Measurements from ENCODE around the gene RIPK4. TPM values are rescaled to one million over a fixed set of nuclear protein-coding genes. Genes with fewer than 3 reads are reported as not detected.

Gene RIPK4
- total RNA-seq, 1 experiment from 2014 or later: 20.1 TPM

DNA sequence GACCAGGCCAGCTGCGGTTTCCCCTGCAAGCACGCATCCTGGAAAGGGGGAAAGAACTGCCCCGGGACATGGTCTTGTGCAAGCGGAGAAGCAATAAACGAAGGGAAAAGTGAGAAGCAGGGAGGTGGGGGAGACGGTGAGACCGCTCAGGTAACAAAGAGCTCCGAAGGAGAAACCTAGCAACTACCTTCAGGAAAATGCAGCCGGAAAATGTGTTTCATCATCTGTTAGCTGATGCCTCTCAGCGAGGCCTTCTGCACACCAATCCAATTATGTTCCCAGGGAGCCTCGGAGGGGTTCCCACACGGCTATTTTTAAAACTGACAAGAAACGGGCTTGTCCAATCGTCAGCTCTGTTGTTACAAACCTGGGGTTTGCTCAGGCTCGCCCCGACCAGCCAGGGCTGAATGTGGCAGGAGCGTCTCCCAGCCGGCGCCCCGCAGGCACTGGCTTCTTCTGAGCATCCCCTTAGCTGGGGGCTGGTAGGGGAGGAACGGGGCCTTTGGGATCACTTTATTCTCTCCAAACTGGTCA, 3.4 kb downstream of the RIPK4 start:
- Mint-ChIP-seq H3K9me3 (no peaks in the 10 kb centered on the region), H3K36me3 (no peaks in the 10 kb centered on the region), H3K27me3 (ENCODE audit: low read depth) (peaks cover 73% of the 10 kb centered on the region), H3K4me1 (peaks cover 84% of the 10 kb centered on the region), H3K4me3 (peak overlapping the region; percentile 82), H3K27ac (peak overlapping the region; percentile 89)
- ATAC-seq: no peak
- peak; percentile 46 for DNase-seq (ENCODE audit: low spot score)
- ChIA-PET CTCF (interaction anchor here (1.1 to 14.5 kb wide), 7 partner anchors 8 to 152 kb away, joined by 3 to 207 read pairs (median 26); no protein-coding TSS in a partner anchor), POLR2A (interaction anchor here (2.3 kb wide), 1 partner anchor 151 kb away, joined by 7 read pairs; no protein-coding TSS in a partner anchor)
- TF ChIP-seq, protein P1, sequence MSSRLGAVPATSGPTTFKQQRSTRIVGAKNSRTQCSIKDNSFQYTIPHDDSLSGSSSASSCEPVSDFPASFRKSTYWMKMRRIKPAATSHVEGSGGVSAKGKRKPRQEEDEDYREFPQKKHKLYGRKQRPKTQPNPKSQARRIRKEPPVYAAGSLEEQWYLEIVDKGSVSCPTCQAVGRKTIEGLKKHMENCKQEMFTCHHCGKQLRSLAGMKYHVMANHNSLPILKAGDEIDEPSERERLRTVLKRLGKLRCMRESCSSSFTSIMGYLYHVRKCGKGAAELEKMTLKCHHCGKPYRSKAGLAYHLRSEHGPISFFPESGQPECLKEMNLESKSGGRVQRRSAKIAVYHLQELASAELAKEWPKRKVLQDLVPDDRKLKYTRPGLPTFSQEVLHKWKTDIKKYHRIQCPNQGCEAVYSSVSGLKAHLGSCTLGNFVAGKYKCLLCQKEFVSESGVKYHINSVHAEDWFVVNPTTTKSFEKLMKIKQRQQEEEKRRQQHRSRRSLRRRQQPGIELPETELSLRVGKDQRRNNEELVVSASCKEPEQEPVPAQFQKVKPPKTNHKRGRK (CRISPR knock-in tag; IDR thresholded peaks at IDR 0.05; ENCODE audit: borderline replicate concordance): no peak
- no peak for TF ChIP-seq SOX15 (CRISPR knock-in tag; IDR thresholded peaks at IDR 0.05)
- no peak for TF ChIP-seq SP1 (CRISPR knock-in tag; conservative IDR thresholded peaks at IDR 0.05)
- TF ChIP-seq ZNF396 (CRISPR knock-in tag; IDR thresholded peaks at IDR 0.05; ENCODE audit: borderline replicate concordance): no peak
- no peak for TF ChIP-seq EMX1 (CRISPR knock-in tag; IDR thresholded peaks at IDR 0.05)
- TF ChIP-seq, protein P2, sequence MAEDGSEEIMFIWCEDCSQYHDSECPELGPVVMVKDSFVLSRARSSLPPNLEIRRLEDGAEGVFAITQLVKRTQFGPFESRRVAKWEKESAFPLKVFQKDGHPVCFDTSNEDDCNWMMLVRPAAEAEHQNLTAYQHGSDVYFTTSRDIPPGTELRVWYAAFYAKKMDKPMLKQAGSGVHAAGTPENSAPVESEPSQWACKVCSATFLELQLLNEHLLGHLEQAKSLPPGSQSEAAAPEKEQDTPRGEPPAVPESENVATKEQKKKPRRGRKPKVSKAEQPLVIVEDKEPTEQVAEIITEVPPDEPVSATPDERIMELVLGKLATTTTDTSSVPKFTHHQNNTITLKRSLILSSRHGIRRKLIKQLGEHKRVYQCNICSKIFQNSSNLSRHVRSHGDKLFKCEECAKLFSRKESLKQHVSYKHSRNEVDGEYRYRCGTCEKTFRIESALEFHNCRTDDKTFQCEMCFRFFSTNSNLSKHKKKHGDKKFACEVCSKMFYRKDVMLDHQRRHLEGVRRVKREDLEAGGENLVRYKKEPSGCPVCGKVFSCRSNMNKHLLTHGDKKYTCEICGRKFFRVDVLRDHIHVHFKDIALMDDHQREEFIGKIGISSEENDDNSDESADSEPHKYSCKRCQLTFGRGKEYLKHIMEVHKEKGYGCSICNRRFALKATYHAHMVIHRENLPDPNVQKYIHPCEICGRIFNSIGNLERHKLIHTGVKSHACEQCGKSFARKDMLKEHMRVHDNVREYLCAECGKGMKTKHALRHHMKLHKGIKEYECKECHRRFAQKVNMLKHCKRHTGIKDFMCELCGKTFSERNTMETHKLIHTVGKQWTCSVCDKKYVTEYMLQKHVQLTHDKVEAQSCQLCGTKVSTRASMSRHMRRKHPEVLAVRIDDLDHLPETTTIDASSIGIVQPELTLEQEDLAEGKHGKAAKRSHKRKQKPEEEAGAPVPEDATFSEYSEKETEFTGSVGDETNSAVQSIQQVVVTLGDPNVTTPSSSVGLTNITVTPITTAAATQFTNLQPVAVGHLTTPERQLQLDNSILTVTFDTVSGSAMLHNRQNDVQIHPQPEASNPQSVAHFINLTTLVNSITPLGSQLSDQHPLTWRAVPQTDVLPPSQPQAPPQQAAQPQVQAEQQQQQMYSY (CRISPR knock-in tag; IDR thresholded peaks at IDR 0.05): no peak
- TF ChIP-seq RELA (CRISPR knock-in tag; IDR thresholded peaks at IDR 0.05; ENCODE audit: borderline replicate concordance): no peak
- no peak for TF ChIP-seq ZNF219 (CRISPR knock-in tag; IDR thresholded peaks at IDR 0.05; ENCODE audit: borderline replicate concordance)
- TF ChIP-seq NR3C1 (CRISPR knock-in tag; conservative IDR thresholded peaks at IDR 0.05; ENCODE audit: low read depth): no peak
- TF ChIP-seq CREM (CRISPR knock-in tag; IDR thresholded peaks at IDR 0.05): no peak
- no peak for TF ChIP-seq KAT7 (CRISPR knock-in tag; IDR thresholded peaks at IDR 0.05; ENCODE audit: borderline replicate concordance)
- no peak for TF ChIP-seq ZNF232 (CRISPR knock-in tag; IDR thresholded peaks at IDR 0.05)
- TF ChIP-seq FOXP1 (CRISPR knock-in tag; IDR thresholded peaks at IDR 0.05; ENCODE audit: borderline replicate concordance): no peak
- TF ChIP-seq, protein P3, sequence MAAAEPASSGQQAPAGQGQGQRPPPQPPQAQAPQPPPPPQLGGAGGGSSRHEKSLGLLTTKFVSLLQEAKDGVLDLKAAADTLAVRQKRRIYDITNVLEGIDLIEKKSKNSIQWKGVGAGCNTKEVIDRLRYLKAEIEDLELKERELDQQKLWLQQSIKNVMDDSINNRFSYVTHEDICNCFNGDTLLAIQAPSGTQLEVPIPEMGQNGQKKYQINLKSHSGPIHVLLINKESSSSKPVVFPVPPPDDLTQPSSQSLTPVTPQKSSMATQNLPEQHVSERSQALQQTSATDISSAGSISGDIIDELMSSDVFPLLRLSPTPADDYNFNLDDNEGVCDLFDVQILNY (CRISPR knock-in tag; IDR thresholded peaks at IDR 0.05): no peak
- TF ChIP-seq, protein P4, sequence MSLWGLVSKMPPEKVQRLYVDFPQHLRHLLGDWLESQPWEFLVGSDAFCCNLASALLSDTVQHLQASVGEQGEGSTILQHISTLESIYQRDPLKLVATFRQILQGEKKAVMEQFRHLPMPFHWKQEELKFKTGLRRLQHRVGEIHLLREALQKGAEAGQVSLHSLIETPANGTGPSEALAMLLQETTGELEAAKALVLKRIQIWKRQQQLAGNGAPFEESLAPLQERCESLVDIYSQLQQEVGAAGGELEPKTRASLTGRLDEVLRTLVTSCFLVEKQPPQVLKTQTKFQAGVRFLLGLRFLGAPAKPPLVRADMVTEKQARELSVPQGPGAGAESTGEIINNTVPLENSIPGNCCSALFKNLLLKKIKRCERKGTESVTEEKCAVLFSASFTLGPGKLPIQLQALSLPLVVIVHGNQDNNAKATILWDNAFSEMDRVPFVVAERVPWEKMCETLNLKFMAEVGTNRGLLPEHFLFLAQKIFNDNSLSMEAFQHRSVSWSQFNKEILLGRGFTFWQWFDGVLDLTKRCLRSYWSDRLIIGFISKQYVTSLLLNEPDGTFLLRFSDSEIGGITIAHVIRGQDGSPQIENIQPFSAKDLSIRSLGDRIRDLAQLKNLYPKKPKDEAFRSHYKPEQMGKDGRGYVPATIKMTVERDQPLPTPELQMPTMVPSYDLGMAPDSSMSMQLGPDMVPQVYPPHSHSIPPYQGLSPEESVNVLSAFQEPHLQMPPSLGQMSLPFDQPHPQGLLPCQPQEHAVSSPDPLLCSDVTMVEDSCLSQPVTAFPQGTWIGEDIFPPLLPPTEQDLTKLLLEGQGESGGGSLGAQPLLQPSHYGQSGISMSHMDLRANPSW (CRISPR knock-in tag; conservative IDR thresholded peaks at IDR 0.05; ENCODE audit: low read depth): no peak
- no peak for TF ChIP-seq ZNF671 (CRISPR knock-in tag; IDR thresholded peaks at IDR 0.05)
- TF ChIP-seq, protein P5, sequence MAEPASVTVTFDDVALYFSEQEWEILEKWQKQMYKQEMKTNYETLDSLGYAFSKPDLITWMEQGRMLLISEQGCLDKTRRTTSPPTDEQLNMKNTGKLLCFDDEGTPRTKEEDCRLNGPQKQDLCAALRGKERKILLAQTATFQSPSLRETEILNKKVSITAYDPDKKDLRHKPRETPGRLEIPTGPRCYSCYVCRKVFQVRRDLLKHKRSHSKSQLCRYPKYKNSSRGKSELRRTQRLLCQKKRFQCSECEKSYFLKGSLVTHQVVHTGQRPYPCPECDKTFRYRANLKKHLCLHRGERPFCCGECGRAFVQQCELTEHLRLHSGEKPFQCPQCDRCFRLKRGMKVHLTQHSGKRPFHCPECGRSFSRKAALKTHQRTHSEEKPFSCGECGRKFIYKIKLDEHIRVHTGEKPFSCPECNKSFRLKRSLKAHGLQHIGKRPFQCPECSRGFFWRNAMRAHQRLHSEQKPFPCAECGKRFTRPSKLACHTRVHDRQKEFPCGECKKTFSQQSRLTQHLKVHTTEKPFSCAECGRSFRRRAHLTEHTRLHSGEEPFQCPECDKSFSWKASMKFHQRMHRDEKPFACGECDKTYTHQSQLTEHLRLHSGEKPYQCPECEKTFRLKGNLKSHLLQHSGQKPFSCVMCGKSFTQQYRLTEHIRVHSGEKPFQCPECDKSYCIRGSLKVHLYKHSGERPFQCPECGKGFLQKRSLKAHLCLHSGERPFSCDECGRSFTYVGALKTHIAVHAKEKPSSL (CRISPR knock-in tag; conservative IDR thresholded peaks at IDR 0.05): no peak
- TF ChIP-seq, protein P6, sequence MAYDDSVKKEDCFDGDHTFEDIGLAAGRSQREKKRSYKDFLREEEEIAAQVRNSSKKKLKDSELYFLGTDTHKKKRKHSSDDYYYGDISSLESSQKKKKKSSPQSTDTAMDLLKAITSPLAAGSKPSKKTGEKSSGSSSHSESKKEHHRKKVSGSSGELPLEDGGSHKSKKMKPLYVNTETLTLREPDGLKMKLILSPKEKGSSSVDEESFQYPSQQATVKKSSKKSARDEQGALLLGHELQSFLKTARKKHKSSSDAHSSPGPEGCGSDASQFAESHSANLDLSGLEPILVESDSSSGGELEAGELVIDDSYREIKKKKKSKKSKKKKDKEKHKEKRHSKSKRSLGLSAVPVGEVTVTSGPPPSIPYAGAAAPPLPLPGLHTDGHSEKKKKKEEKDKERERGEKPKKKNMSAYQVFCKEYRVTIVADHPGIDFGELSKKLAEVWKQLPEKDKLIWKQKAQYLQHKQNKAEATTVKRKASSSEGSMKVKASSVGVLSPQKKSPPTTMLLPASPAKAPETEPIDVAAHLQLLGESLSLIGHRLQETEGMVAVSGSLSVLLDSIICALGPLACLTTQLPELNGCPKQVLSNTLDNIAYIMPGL (CRISPR knock-in tag; IDR thresholded peaks at IDR 0.05): no peak
- TF ChIP-seq GTF2I (CRISPR knock-in tag; conservative IDR thresholded peaks at IDR 0.05): no peak
